ENCODE measurements around the gene MEX3D.

The MEX3D gene

GRCh38 chr19:1510807-1511206 lies 57.3 kb downstream of the MEX3D start:
- DNase-seq (ENCODE audit: low read depth in 1 of 2, low spot score in 1 of 2) = no peak
- no peak overlapping the region for H3K27ac ChIP-seq (replicated peaks)
- TF ChIP-seq GABPA (IDR thresholded peaks at IDR 0.05; ENCODE audit: low read depth) = no peak
- TF ChIP-seq REST (IDR thresholded peaks at IDR 0.05; ENCODE audit: insufficient replicate concordance, low read depth) = no peak
- no peak for TF ChIP-seq POLR2AphosphoS5 (IDR thresholded peaks at IDR 0.05; ENCODE audit: low read depth)
- TF ChIP-seq CTCF (IDR thresholded peaks at IDR 0.05; ENCODE audit: insufficient read depth, low read length) = no peak
- TF ChIP-seq SPI1 (IDR thresholded peaks at IDR 0.05; ENCODE audit: borderline replicate concordance, low read depth) = no peak
- no peak overlapping the region for H3K4me3 ChIP-seq (replicated peaks; ENCODE audit: insufficient read depth, low read length)
- peaks cover 24% of the 10 kb centered on the region for H3K27me3 ChIP-seq (ENCODE audit: insufficient read depth, poor library complexity, severe bottlenecking)

- no peak for DNase-seq (ENCODE audit: low read depth in 1 of 2, low spot score in 1 of 2)
- no peak for TF ChIP-seq GABPA (IDR thresholded peaks at IDR 0.05; ENCODE audit: low read depth)
- TF ChIP-seq POLR2AphosphoS5 (IDR thresholded peaks at IDR 0.05; ENCODE audit: low read depth) = no peak
- no peak for TF ChIP-seq REST (IDR thresholded peaks at IDR 0.05; ENCODE audit: insufficient replicate concordance, low read depth)
- no peak for TF ChIP-seq SPI1 (IDR thresholded peaks at IDR 0.05; ENCODE audit: borderline replicate concordance, low read depth)
- no peak for TF ChIP-seq CTCF (IDR thresholded peaks at IDR 0.05; ENCODE audit: insufficient read depth, low read length)
- Histone ChIP-seq H3K4me3 (replicated peaks; ENCODE audit: insufficient read depth, low read length) (no peak overlapping the region), H3K27ac (replicated peaks) (no peak overlapping the region), H3K27me3 (ENCODE audit: insufficient read depth, poor library complexity, severe bottlenecking) (peaks cover 24% of the 10 kb centered on the region)
Observed at GRCh38 chr19:1510442-1510806, 57.7 kb downstream of the MEX3D start.

GRCh38 chr19:1509602-1510441 lies 58.3 kb downstream of the MEX3D start:
- H3K27ac ChIP-seq (replicated peaks) = no peak overlapping the region
- H3K4me3 ChIP-seq (replicated peaks; ENCODE audit: insufficient read depth, low read length) = no peak overlapping the region
- DNase-seq (ENCODE audit: low read depth in 1 of 2, low spot score in 1 of 2) = no peak
- no peak for TF ChIP-seq POLR2AphosphoS5 (IDR thresholded peaks at IDR 0.05; ENCODE audit: low read depth)
- TF ChIP-seq CTCF (IDR thresholded peaks at IDR 0.05; ENCODE audit: insufficient read depth, low read length) = no peak
- TF ChIP-seq REST (IDR thresholded peaks at IDR 0.05; ENCODE audit: insufficient replicate concordance, low read depth) = no peak
- TF ChIP-seq GABPA (IDR thresholded peaks at IDR 0.05; ENCODE audit: low read depth) = no peak
- no peak for TF ChIP-seq SPI1 (IDR thresholded peaks at IDR 0.05; ENCODE audit: borderline replicate concordance, low read depth)
- peaks cover 24% of the 10 kb centered on the region for H3K27me3 ChIP-seq (ENCODE audit: insufficient read depth, poor library complexity, severe bottlenecking)
